ENCODE measurements around the gene GNAI1. TPM values are rescaled to one million over a fixed set of nuclear protein-coding genes. Genes with fewer than 3 reads are reported as not detected.

GNAI1 gene
- total RNA-seq, 1 donor from 2014 or later, result 6.0 TPM

GRCh38 chr7:80235334-80235733, 100.7 kb downstream of the GNAI1 start:
- DNase-seq (ENCODE audit: low spot score), result no peak
- Mint-ChIP-seq H3K27ac (no peak overlapping the region), H3K9me3 (no peaks in the 10 kb centered on the region), H3K4me3 (no peak overlapping the region), H3K36me3 (ENCODE audit: low read depth) (no peaks in the 10 kb centered on the region), H3K4me1 (ENCODE audit: low read depth) (no peaks in the 10 kb centered on the region), H3K27me3 (ENCODE audit: insufficient read depth) (no peaks in the 10 kb centered on the region)
- intact Hi-C loops (cut with micrococcal nuclease), result no loop called here

GRCh38 chr7:80236681-80237080, 102.0 kb downstream of the GNAI1 start:
- H3K4me3 Mint-ChIP-seq, result no peak overlapping the region
- H3K27ac Mint-ChIP-seq, result no peak overlapping the region
- H3K27me3 Mint-ChIP-seq (ENCODE audit: insufficient read depth), result no peaks in the 10 kb centered on the region
- H3K9me3 Mint-ChIP-seq, result no peaks in the 10 kb centered on the region
- DNase-seq (ENCODE audit: low spot score), result no peak
- H3K36me3 Mint-ChIP-seq (ENCODE audit: low read depth), result no peaks in the 10 kb centered on the region
- intact Hi-C loops (cut with micrococcal nuclease), result no loop called here
- no peaks in the 10 kb centered on the region for H3K4me1 Mint-ChIP-seq (ENCODE audit: low read depth)

GRCh38 chr7:80240265-80241025, 105.8 kb downstream of the GNAI1 start:
- intact Hi-C loops (cut with micrococcal nuclease), result no loop called here
- Mint-ChIP-seq H3K27ac (no peak overlapping the region), H3K36me3 (ENCODE audit: low read depth) (no peaks in the 10 kb centered on the region), H3K4me3 (no peak overlapping the region), H3K27me3 (ENCODE audit: insufficient read depth) (peaks cover 2% of the 10 kb centered on the region), H3K9me3 (no peaks in the 10 kb centered on the region), H3K4me1 (ENCODE audit: low read depth) (no peaks in the 10 kb centered on the region)
- no peak for DNase-seq (ENCODE audit: low spot score)

- Mint-ChIP-seq H3K27me3 (ENCODE audit: insufficient read depth) (peaks cover 2% of the 10 kb centered on the region), H3K4me1 (ENCODE audit: low read depth) (no peaks in the 10 kb centered on the region), H3K36me3 (ENCODE audit: low read depth) (no peaks in the 10 kb centered on the region), H3K9me3 (no peaks in the 10 kb centered on the region), H3K27ac (no peak overlapping the region), H3K4me3 (no peak overlapping the region)
- intact Hi-C loops (cut with micrococcal nuclease), result no loop called here
- DNase-seq (ENCODE audit: low spot score), result no peak
Observed at GRCh38 chr7:80241671-80242070, 107.0 kb downstream of the GNAI1 start.

GRCh38 chr7:80243425-80243824, 108.8 kb downstream of the GNAI1 start:
- peaks cover 2% of the 10 kb centered on the region for H3K27me3 Mint-ChIP-seq (ENCODE audit: insufficient read depth)

GRCh38 chr7:80244206-80244916, 109.7 kb downstream of the GNAI1 start:
- peaks cover 2% of the 10 kb centered on the region for H3K27me3 Mint-ChIP-seq (ENCODE audit: insufficient read depth)
- no peak overlapping the region for H3K4me3 Mint-ChIP-seq
- DNase-seq (ENCODE audit: low spot score), result no peak
- intact Hi-C loops (cut with micrococcal nuclease), result no loop called here
- no peaks in the 10 kb centered on the region for H3K4me1 Mint-ChIP-seq (ENCODE audit: low read depth)
- no peaks in the 10 kb centered on the region for H3K9me3 Mint-ChIP-seq
- H3K36me3 Mint-ChIP-seq (ENCODE audit: low read depth), result no peaks in the 10 kb centered on the region
- H3K27ac Mint-ChIP-seq, result no peak overlapping the region

More at GRCh38 chr7:80243425-80243824, 108.8 kb downstream of the GNAI1 start:
- DNase-seq (ENCODE audit: low spot score), result no peak
- no peaks in the 10 kb centered on the region for H3K9me3 Mint-ChIP-seq
- no peak overlapping the region for H3K27ac Mint-ChIP-seq
- intact Hi-C loops (cut with micrococcal nuclease), result no loop called here
- no peaks in the 10 kb centered on the region for H3K4me1 Mint-ChIP-seq (ENCODE audit: low read depth)
- no peaks in the 10 kb centered on the region for H3K36me3 Mint-ChIP-seq (ENCODE audit: low read depth)
- no peak overlapping the region for H3K4me3 Mint-ChIP-seq

GRCh38 chr7:80247144-80247543, 112.5 kb downstream of the GNAI1 start:
- peaks cover 2% of the 10 kb centered on the region for H3K27me3 Mint-ChIP-seq (ENCODE audit: insufficient read depth)
- H3K9me3 Mint-ChIP-seq, result no peaks in the 10 kb centered on the region
- H3K4me1 Mint-ChIP-seq (ENCODE audit: low read depth), result peaks cover 5% of the 10 kb centered on the region
- no peaks in the 10 kb centered on the region for H3K36me3 Mint-ChIP-seq (ENCODE audit: low read depth)
- no peak for DNase-seq (ENCODE audit: low spot score)
- intact Hi-C loops (cut with micrococcal nuclease), result no loop called here
- H3K4me3 Mint-ChIP-seq, result no peak overlapping the region
- no peak overlapping the region for H3K27ac Mint-ChIP-seq

- Mint-ChIP-seq H3K36me3 (ENCODE audit: low read depth) (no peaks in the 10 kb centered on the region), H3K27ac (no peak overlapping the region), H3K4me3 (no peak overlapping the region), H3K4me1 (ENCODE audit: low read depth) (peaks cover 5% of the 10 kb centered on the region), H3K27me3 (ENCODE audit: insufficient read depth) (peaks cover 2% of the 10 kb centered on the region), H3K9me3 (no peaks in the 10 kb centered on the region)
- DNase-seq (ENCODE audit: low spot score), result no peak
- intact Hi-C loops (cut with micrococcal nuclease), result no loop called here
Observed at GRCh38 chr7:80247891-80248290, 113.3 kb downstream of the GNAI1 start.

GRCh38 chr7:80249184-80249583, 114.6 kb downstream of the GNAI1 start:
- Mint-ChIP-seq H3K27me3 (ENCODE audit: insufficient read depth) (peaks cover 2% of the 10 kb centered on the region), H3K4me1 (ENCODE audit: low read depth) (peaks cover 5% of the 10 kb centered on the region), H3K27ac (no peak overlapping the region), H3K36me3 (ENCODE audit: low read depth) (no peaks in the 10 kb centered on the region), H3K4me3 (no peak overlapping the region), H3K9me3 (no peaks in the 10 kb centered on the region)
- intact Hi-C loops (cut with micrococcal nuclease), result no loop called here
- DNase-seq (ENCODE audit: low spot score), result no peak

- Mint-ChIP-seq H3K27me3 (ENCODE audit: insufficient read depth) (no peaks in the 10 kb centered on the region), H3K9me3 (no peaks in the 10 kb centered on the region), H3K27ac (no peak overlapping the region), H3K4me3 (no peak overlapping the region), H3K36me3 (ENCODE audit: low read depth) (no peaks in the 10 kb centered on the region), H3K4me1 (ENCODE audit: low read depth) (peaks cover 5% of the 10 kb centered on the region)
- intact Hi-C loops (cut with micrococcal nuclease), result no loop called here
- no peak for DNase-seq (ENCODE audit: low spot score)
Observed at GRCh38 chr7:80249619-80250295, 115.1 kb downstream of the GNAI1 start.

GRCh38 chr7:80253237-80253636, 118.6 kb downstream of the GNAI1 start:
- no peak overlapping the region for H3K27ac Mint-ChIP-seq
- intact Hi-C loops (cut with micrococcal nuclease), result no loop called here
- no peaks in the 10 kb centered on the region for H3K27me3 Mint-ChIP-seq (ENCODE audit: insufficient read depth)
- DNase-seq (ENCODE audit: low spot score), result no peak
- H3K4me1 Mint-ChIP-seq (ENCODE audit: low read depth), result peaks cover 5% of the 10 kb centered on the region
- H3K9me3 Mint-ChIP-seq, result no peaks in the 10 kb centered on the region
- no peak overlapping the region for H3K4me3 Mint-ChIP-seq
- no peaks in the 10 kb centered on the region for H3K36me3 Mint-ChIP-seq (ENCODE audit: low read depth)

GRCh38 chr7:80253653-80254052, 119.0 kb downstream of the GNAI1 start:
- no peak overlapping the region for H3K4me3 Mint-ChIP-seq
- no peaks in the 10 kb centered on the region for H3K27me3 Mint-ChIP-seq (ENCODE audit: insufficient read depth)
- intact Hi-C loops (cut with micrococcal nuclease), result no loop called here
- H3K4me1 Mint-ChIP-seq (ENCODE audit: low read depth), result peaks cover 5% of the 10 kb centered on the region
- DNase-seq (ENCODE audit: low spot score), result no peak
- no peak overlapping the region for H3K27ac Mint-ChIP-seq
- no peaks in the 10 kb centered on the region for H3K9me3 Mint-ChIP-seq
- H3K36me3 Mint-ChIP-seq (ENCODE audit: low read depth), result no peaks in the 10 kb centered on the region

GRCh38 chr7:80255656-80256055, 121.0 kb downstream of the GNAI1 start:
- Mint-ChIP-seq H3K9me3 (no peaks in the 10 kb centered on the region), H3K4me3 (no peak overlapping the region), H3K27me3 (ENCODE audit: insufficient read depth) (no peaks in the 10 kb centered on the region), H3K27ac (no peak overlapping the region), H3K4me1 (ENCODE audit: low read depth) (no peaks in the 10 kb centered on the region), H3K36me3 (ENCODE audit: low read depth) (no peaks in the 10 kb centered on the region)
- intact Hi-C loops (cut with micrococcal nuclease), result no loop called here
- DNase-seq (ENCODE audit: low spot score), result no peak

All from activated T-helper 1 cell treated with anti-CD3 and anti-CD28 coated beads, Interleukin-12 subunit alpha, Interleukin-12 subunit beta, Interleukin-2, Interleukin-4 antibody, amounts not matched to agents 30 ng/mL and 10 ng/mL and 1 ng/mL, durations not matched to agents 14 hours and 24 hours and 36 hours (primary cell).